A549 (cell line): ENCODE data around the gene ONECUT3. TPM values are rescaled to one million over a fixed set of nuclear protein-coding genes. Genes with fewer than 3 reads are reported as not detected.
A peak's percentile ranks its signal among the peaks of the same experiment; 100 is the strongest.

Experiments used
- ATAC-seq, 2 experiments: fragments of 200-7000 bp in 1 of 2; fragments of >200 bp in 1 of 2; cut with Nextera tagmentation in 1 of 2; cut with Tn5 transposase in 1 of 2; 3 replicates each; pipeline versions ENCODE4 v1.8.0 to v1.9.1; 2018 to 2020; ENCODE audit warnings: mild to moderate bottlenecking in 1 of 2, moderate library complexity in 1 of 2
- CTCF ChIA-PET: fragments of 300-600 bp; sonication (Branson Sonifier 250); formaldehyde crosslinking; extraction: SDS; loops from one replicate; lab custom pipeline; 2021; ENCODE audit warnings: antibody characterized with exemption, inconsistent platforms; lab: Yijun Ruan, JAX
- POLR2A ChIA-PET: fragments of 350-600 bp; formaldehyde crosslinking; extraction: SDS; loops from one replicate; lab custom pipeline; 2021; ENCODE audit warnings: antibody characterized with exemption, inconsistent platforms; lab: Yijun Ruan, JAX
- DNase-seq, 2 experiments: peaks; one replicate each; pipeline versions ENCODE4 v3.0.0 to v3.0.0-alpha.2; 2011 to 2016; ENCODE audit warnings: low read depth in 1 of 2, low spot score in 1 of 2
- FAIRE-seq: peaks from 2 replicates; lab custom pipeline; 2011; peaks lifted over from hg19 to GRCh38; lab: Jason Lieb, UNC
- H3K27ac ChIP-seq, 2 experiments: fragments of >200 bp; sonication (Bioruptor Twin); formaldehyde crosslinking; 3 replicates each; pipeline ENCODE4 v1.5.1; 2016 to 2017
- H3K4me1 ChIP-seq: fragments of >200 bp; sonication (Bioruptor Twin); formaldehyde crosslinking; 3 replicates; pipeline ENCODE4 v1.6.1; 2016
- H3K4me2 ChIP-seq: fragments of >200 bp; sonication (Bioruptor Twin); formaldehyde crosslinking; 3 replicates; pipeline ENCODE4 v1.6.1; 2016
- H3K4me3 ChIP-seq: fragments of >200 bp; sonication (Bioruptor Twin); formaldehyde crosslinking; 3 replicates; pipeline ENCODE4 v1.5.1; 2016
- H3K9me3 ChIP-seq: fragments of >200 bp; sonication (Bioruptor Twin); formaldehyde crosslinking; 3 replicates; pipeline ENCODE4 v1.6.1; 2016
- CEBPB ChIP-seq, 2 experiments: fragments of >200 bp in 1 of 2; sonication (Bioruptor Twin) in 1 of 2; formaldehyde crosslinking in 1 of 2; IDR thresholded peaks; 2 replicates each; pipeline ENCODE4 v1.6.1; 2012 to 2016
- CHD2 ChIP-seq: fragments of 150-350 bp; IDR thresholded peaks from 2 replicates; pipeline ENCODE4 v1.6.1; 2014; ENCODE audit warnings: low read length; ENCODE audit not compliant: partially characterized antibody
- E2F6 ChIP-seq: IDR thresholded peaks from 2 replicates; pipeline ENCODE4 v1.6.1; 2012; ENCODE audit warnings: low read depth, borderline replicate concordance
- EHF ChIP-seq: fragments of 250-450 bp; sonication (Bioruptor Pico); IDR thresholded peaks from 2 replicates; pipeline ENCODE4 v1.5.0; 2020; ENCODE audit warnings: mild to moderate bottlenecking
- EHMT2 ChIP-seq: fragments of 200-600 bp; sonication (generic); IDR thresholded peaks from 2 replicates; pipeline ENCODE4 v1.6.1; 2016; ENCODE audit warnings: antibody characterized with exemption, low read depth, mild to moderate bottlenecking, moderate library complexity
- ELK1 ChIP-seq: fragments of 150-350 bp; IDR thresholded peaks from 2 replicates; pipeline ENCODE4 v1.6.1; 2014; ENCODE audit warnings: low read depth, mild to moderate bottlenecking, low read length
- ESRRA ChIP-seq: fragments of 150-350 bp; IDR thresholded peaks from 2 replicates; pipeline ENCODE4 v1.6.1; 2014; ENCODE audit warnings: mild to moderate bottlenecking, low read length, borderline replicate concordance
- HEYL ChIP-seq: fragments of 250-450 bp; sonication (Bioruptor Pico); IDR thresholded peaks from 2 replicates; pipeline ENCODE4 v1.8.0; 2021; ENCODE audit warnings: mild to moderate bottlenecking, moderate library complexity
- HMGXB4 ChIP-seq: fragments of 250-450 bp; sonication (Bioruptor Pico); IDR thresholded peaks from 2 replicates; pipeline ENCODE4 v1.5.0; 2021; ENCODE audit warnings: mild to moderate bottlenecking, moderate library complexity, borderline replicate concordance
- HOXA7 ChIP-seq: fragments of 250-450 bp; sonication (Bioruptor Pico); IDR thresholded peaks from 2 replicates; pipeline ENCODE4 v1.5.0; 2020; ENCODE audit warnings: mild to moderate bottlenecking, moderate library complexity
- KDM5A ChIP-seq: fragments of 200-600 bp; sonication (generic); IDR thresholded peaks from 2 replicates; pipeline ENCODE4 v1.6.1; 2016; ENCODE audit warnings: antibody characterized with exemption, mild to moderate bottlenecking
- MAFK ChIP-seq: fragments of 450-650 bp; IDR thresholded peaks from 2 replicates; pipeline ENCODE4 v1.6.1; 2014; ENCODE audit not compliant: partially characterized antibody
- MYC ChIP-seq: IDR thresholded peaks from 2 replicates; pipeline ENCODE4 v1.6.1; 2012; ENCODE audit warnings: mild to moderate bottlenecking, inconsistent platforms, low read length, improper control_type of control experiment, borderline replicate concordance
- PBX3 ChIP-seq: IDR thresholded peaks from 2 replicates; pipeline ENCODE4 v1.6.1; 2012
- PHF8 ChIP-seq: fragments of 200-600 bp; sonication (generic); IDR thresholded peaks from 2 replicates; pipeline ENCODE4 v1.6.1; 2016; ENCODE audit warnings: low read depth, mild to moderate bottlenecking, antibody characterized with exemption, moderate library complexity, borderline replicate concordance
- RAD21 ChIP-seq, 2 experiments: fragments of >200 bp in 1 of 2; sonication (Bioruptor Twin) in 1 of 2; formaldehyde crosslinking in 1 of 2; IDR thresholded peaks in 1 of 2; conservative IDR thresholded peaks in 1 of 2; 2 replicates in 1 of 2; 3 replicates in 1 of 2; pipeline ENCODE4 v1.6.1; 2012 to 2018; ENCODE audit warnings: inconsistent platforms in 1 of 2
- RFX5 ChIP-seq: fragments of 450-650 bp; IDR thresholded peaks from 2 replicates; pipeline ENCODE4 v1.7.1; 2014; ENCODE audit warnings: antibody characterized with exemption, mild to moderate bottlenecking, moderate library complexity
- SREBF2 ChIP-seq: fragments of 450-650 bp; IDR thresholded peaks from 2 replicates; pipeline ENCODE4 v1.6.1; 2014; ENCODE audit warnings: mild to moderate bottlenecking, moderate library complexity
- TP53 ChIP-seq: fragments of 250-450 bp; sonication (Bioruptor Pico); IDR thresholded peaks from 2 replicates; pipeline ENCODE4 v1.5.0; 2021; ENCODE audit warnings: mild to moderate bottlenecking, moderate library complexity
- ZFP36 ChIP-seq: fragments of 450-650 bp; IDR thresholded peaks from 2 replicates; pipeline ENCODE4 v1.6.1; 2014; ENCODE audit warnings: borderline replicate concordance; ENCODE audit not compliant: partially characterized antibody
- WGBS: methylation state at CpG from one replicate; pipeline ENCODE4 v1.1.6; 2017; ENCODE audit errors: missing lambda C conversion rate; 5-methylcytosine and 5-hydroxymethylcytosine counted together
- polyA plus RNA-seq, 4 experiments: library from polyadenylated mRNA; depleted of rRNA in 3 of 4; stranded (reverse); fragments of >200 nt; fragmentation: RNase III in 1 of 4; extraction: RNeasy Plus Mini Kit Qiagen cat#74134 plus additional on column Dnase treatment in 1 of 4; gene quantifications; 2 replicates in 3 of 4; 3 replicates in 1 of 4; pipeline ENCODE4 v1.2.3, GENCODE V29; 2011 to 2017

Gene ONECUT3
- polyA plus RNA-seq, 2 of the 4 experiments (the other 2 are of a cell fraction): 0.01 TPM; not detected in 1

- no peaks in the 10 kb centered on the region for H3K4me1 ChIP-seq
- H3K27ac ChIP-seq: no peak overlapping the region
- DNase-seq (no peak), ATAC-seq (no peak), FAIRE-seq (no peak)
- 23% methylated on average over 27 of the region's 50 CpGs for WGBS
- POLR2A ChIA-PET: no interaction called here
- CTCF ChIA-PET: interaction anchor here (0.6 to 1.2 kb wide), 2 partner anchors 14 to 46 kb away, joined by 3 to 4 read pairs; no protein-coding TSS in a partner anchor
- no peak overlapping the region for H3K4me2 ChIP-seq
- H3K9me3 ChIP-seq: no peaks in the 10 kb centered on the region
- no peak overlapping the region for H3K4me3 ChIP-seq
- TF ChIP-seq HOXA7 (CRISPR knock-in tag) (no peak), ELK1 (no peak), CEBPB (IDR thresholded peaks at IDR 0.05) (no peak), EHF (no peak), HEYL (CRISPR knock-in tag) (no peak), PBX3 (no peak), MYC (no peak), PHF8 (no peak), EHMT2 (no peak), CHD2 (no peak), RFX5 (no peak), SREBF2 (no peak), KDM5A (no peak), MAFK (no peak), E2F6 (no peak), TP53 (CRISPR knock-in tag) (no peak), ESRRA (no peak), RAD21 (conservative IDR thresholded peaks at IDR 0.05 in 1 of 2, IDR thresholded peaks at IDR 0.05 in 1 of 2) (no peak)
These were observed 34.6 kb upstream of the ONECUT3 start for GRCh38 chr19:1718420-1719291.

GRCh38 chr19:1719519-1719918, 33.8 kb upstream of the ONECUT3 start:
- DNase-seq: no peak
- TF ChIP-seq ZFP36 (peak; percentile 63), HMGXB4 (CRISPR knock-in tag) (no peak)
- ChIA-PET POLR2A (no interaction called here), CTCF (no interaction called here)
- no peaks in the 10 kb centered on the region for H3K4me1 ChIP-seq
- no peaks in the 10 kb centered on the region for H3K9me3 ChIP-seq
- FAIRE-seq: no peak
- H3K4me3 ChIP-seq: no peak overlapping the region
- no peak overlapping the region for H3K27ac ChIP-seq
- no peak overlapping the region for H3K4me2 ChIP-seq
- no peak for ATAC-seq
- WGBS: 67% methylated on average over 5 of the region's 5 CpGs
